Stimulated activated CD8-positive, alpha-beta memory T cell treated with anti-CD3 and anti-CD28 coated beads, Interleukin-15, amount 100 ng/mL, for 1 hour (primary cell): ENCODE measurements around the gene TICAM1.
"Not testable (repeated sequence)": the region's sequence is repeated elsewhere in the genome, so short reads cannot be mapped to it uniquely, and the experiment has no call there.

Experiments used
- DNase-seq: peaks from one replicate; pipeline ENCODE4 v3.0.0-alpha.2; 2020; ENCODE audit warnings: low read depth

The TICAM1 gene

GRCh38 chr19:4831304-4831978 is at the start of gene TICAM1:
TICAM1 (minus strand) TSS chr19:4831712; CDS start chr19:4818377, 13,335 bp downstream.
- DNase-seq, result peak; percentile 59

GRCh38 chr19:4879041-4879440 is 47.5 kb upstream of the TICAM1 start:
- no peak for DNase-seq

GRCh38 chr19:4878491-4878968 is 47.0 kb upstream of the TICAM1 start:
- no peak for DNase-seq

- no peak for DNase-seq
Observed at GRCh38 chr19:4877753-4878490, 46.4 kb upstream of the TICAM1 start.

GRCh38 chr19:4873930-4874329 is 42.4 kb upstream of the TICAM1 start:
- no peak for DNase-seq

GRCh38 chr19:4871711-4872110 is 40.2 kb upstream of the TICAM1 start:
- DNase-seq, result no peak

GRCh38 chr19:4870025-4870700 is 38.7 kb upstream of the TICAM1 start:
- DNase-seq, result no peak

- no peak for DNase-seq
Observed at GRCh38 chr19:4868286-4868834, 36.8 kb upstream of the TICAM1 start.

GRCh38 chr19:4867534-4868285 is 36.2 kb upstream of the TICAM1 start, which contains the start of gene PLIN3:
PLIN3 (minus strand) TSS chr19:4867667; CDS start chr19:4861394, 6,273 bp downstream.
- DNase-seq, result peak; percentile 84

GRCh38 chr19:4866595-4867424 is 35.3 kb upstream of the TICAM1 start:
- DNase-seq, result peak; percentile 13

GRCh38 chr19:4861147-4861546 is 29.6 kb upstream of the TICAM1 start:
- DNase-seq, result no peak

GRCh38 chr19:4859697-4860096 is 28.2 kb upstream of the TICAM1 start:
- DNase-seq, result no peak

- DNase-seq, result not testable (repeated sequence)
Observed at GRCh38 chr19:4856468-4856867, 25.0 kb upstream of the TICAM1 start.

GRCh38 chr19:4853506-4853905 is 22.0 kb upstream of the TICAM1 start:
- DNase-seq, result not testable (repeated sequence)

GRCh38 chr19:4852484-4852883 is 21.0 kb upstream of the TICAM1 start:
- no peak for DNase-seq

- peak; percentile 57 for DNase-seq
Observed at GRCh38 chr19:4851551-4852290, 20.2 kb upstream of the TICAM1 start.

- no peak for DNase-seq
Observed at GRCh38 chr19:4849019-4849418, 17.5 kb upstream of the TICAM1 start.

GRCh38 chr19:4847190-4847973 is 15.9 kb upstream of the TICAM1 start:
- no peak for DNase-seq

GRCh38 chr19:4845975-4846374 is 14.5 kb upstream of the TICAM1 start:
- not testable (repeated sequence) for DNase-seq
